ENCODE measurements around the gene LRTM2.

GRCh38 chr12:1878695-1879094, 58.3 kb downstream of the LRTM2 start:
- no peak for TF ChIP-seq CTCF (IDR thresholded peaks at IDR 0.05; ENCODE audit: low read depth, low read length, missing input control)
- no peak for TF ChIP-seq SP1 (IDR thresholded peaks at IDR 0.05)
- TF ChIP-seq EGR1 (IDR thresholded peaks at IDR 0.05; ENCODE audit: low read depth in 2 of 2): no peak
- no peak for TF ChIP-seq ZBTB33 (IDR thresholded peaks at IDR 0.05)
- TF ChIP-seq RAD21 (IDR thresholded peaks at IDR 0.05): no peak
- no peak for TF ChIP-seq JUND (IDR thresholded peaks at IDR 0.05)
- TF ChIP-seq GABPA (IDR thresholded peaks at IDR 0.05 in 1 of 2, conservative IDR thresholded peaks at IDR 0.05 in 1 of 2): no peak
- TF ChIP-seq TAF1 (conservative IDR thresholded peaks at IDR 0.05): no peak
- TF ChIP-seq RXRA (IDR thresholded peaks at IDR 0.05): no peak
- TF ChIP-seq, protein P1, sequence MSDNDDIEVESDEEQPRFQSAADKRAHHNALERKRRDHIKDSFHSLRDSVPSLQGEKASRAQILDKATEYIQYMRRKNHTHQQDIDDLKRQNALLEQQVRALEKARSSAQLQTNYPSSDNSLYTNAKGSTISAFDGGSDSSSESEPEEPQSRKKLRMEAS (IDR thresholded peaks at IDR 0.05): no peak
- TF ChIP-seq, protein P2, sequence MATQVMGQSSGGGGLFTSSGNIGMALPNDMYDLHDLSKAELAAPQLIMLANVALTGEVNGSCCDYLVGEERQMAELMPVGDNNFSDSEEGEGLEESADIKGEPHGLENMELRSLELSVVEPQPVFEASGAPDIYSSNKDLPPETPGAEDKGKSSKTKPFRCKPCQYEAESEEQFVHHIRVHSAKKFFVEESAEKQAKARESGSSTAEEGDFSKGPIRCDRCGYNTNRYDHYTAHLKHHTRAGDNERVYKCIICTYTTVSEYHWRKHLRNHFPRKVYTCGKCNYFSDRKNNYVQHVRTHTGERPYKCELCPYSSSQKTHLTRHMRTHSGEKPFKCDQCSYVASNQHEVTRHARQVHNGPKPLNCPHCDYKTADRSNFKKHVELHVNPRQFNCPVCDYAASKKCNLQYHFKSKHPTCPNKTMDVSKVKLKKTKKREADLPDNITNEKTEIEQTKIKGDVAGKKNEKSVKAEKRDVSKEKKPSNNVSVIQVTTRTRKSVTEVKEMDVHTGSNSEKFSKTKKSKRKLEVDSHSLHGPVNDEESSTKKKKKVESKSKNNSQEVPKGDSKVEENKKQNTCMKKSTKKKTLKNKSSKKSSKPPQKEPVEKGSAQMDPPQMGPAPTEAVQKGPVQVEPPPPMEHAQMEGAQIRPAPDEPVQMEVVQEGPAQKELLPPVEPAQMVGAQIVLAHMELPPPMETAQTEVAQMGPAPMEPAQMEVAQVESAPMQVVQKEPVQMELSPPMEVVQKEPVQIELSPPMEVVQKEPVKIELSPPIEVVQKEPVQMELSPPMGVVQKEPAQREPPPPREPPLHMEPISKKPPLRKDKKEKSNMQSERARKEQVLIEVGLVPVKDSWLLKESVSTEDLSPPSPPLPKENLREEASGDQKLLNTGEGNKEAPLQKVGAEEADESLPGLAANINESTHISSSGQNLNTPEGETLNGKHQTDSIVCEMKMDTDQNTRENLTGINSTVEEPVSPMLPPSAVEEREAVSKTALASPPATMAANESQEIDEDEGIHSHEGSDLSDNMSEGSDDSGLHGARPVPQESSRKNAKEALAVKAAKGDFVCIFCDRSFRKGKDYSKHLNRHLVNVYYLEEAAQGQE (IDR thresholded peaks at IDR 0.05): no peak
- TF ChIP-seq FOXA1 (IDR thresholded peaks at IDR 0.05): no peak
- TF ChIP-seq HNF4G (IDR thresholded peaks at IDR 0.05): no peak
- TF ChIP-seq YY1 (IDR thresholded peaks at IDR 0.05): no peak

Measured in liver (tissue), 3 donors.